Stimulated activated CD4-positive, alpha-beta T cell treated with anti-CD3 and anti-CD28 coated beads, TNF-alpha, amount 100 ng/mL, for 1 hour (primary cell): ENCODE measurements around the gene RBMS1.
"Not testable (repeated sequence)": the region's sequence is repeated elsewhere in the genome, so short reads cannot be mapped to it uniquely, and the experiment has no call there.

Experiments
- DNase-seq, 3 donors: peaks; one replicate each; pipeline ENCODE4 v3.0.0-alpha.2; 2020; ENCODE audit warnings: low read depth in 3 of 3, low spot score in 1 of 3

RBMS1 gene

DNA sequence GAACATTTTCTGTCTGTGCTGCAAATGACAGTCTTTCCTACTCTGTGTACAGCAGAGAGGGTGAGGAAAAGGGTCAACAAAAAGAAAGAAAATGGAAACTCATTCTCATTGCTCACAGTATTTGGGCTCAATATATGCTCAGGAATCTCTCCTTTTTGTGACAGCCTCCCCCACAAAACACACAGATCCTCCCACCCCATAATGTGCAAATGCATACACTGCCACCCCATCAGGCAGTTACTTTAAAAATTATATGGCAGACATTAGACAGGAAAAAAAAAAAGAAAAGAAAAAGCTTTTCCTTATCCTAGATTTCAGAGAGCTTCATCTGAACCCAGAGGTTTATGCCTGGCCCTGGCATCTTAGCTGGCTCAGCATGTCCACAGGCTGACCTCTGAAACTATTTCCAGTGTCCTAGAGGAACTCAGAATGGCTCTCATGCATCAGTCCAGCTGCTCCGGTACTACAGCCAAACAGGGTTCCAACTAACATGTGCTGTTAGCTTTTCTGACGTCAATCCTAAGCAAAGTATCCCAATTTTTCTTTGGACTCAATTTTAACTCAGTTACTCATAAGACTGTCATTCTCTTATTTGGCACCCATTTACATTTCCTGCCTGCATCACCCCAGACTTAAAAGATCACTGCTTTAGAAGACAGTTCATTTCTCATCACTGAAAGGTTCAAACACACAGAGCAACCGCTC is 105.9 kb downstream of the RBMS1 start:
- no peak for DNase-seq

DNA sequence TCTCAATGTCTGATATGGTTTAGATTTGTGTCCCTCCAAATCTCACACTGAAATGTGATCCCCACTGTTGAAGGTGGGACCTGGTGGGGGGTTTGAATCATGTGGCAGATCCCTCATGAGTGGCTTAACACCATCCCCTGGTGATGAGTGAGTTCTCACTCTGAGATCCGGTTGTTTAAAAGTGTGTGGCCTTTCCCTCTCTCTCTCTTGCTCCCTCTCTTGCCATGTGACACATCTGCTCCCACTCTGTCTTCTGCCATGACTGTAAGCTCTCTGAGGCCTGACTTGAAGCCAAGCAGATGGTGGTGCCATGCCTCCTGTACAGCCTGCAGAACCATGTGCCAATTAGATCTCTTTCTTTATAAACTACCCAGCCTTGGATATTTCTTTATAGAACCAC is 108.8 kb downstream of the RBMS1 start:
- DNase-seq = no peak

DNA sequence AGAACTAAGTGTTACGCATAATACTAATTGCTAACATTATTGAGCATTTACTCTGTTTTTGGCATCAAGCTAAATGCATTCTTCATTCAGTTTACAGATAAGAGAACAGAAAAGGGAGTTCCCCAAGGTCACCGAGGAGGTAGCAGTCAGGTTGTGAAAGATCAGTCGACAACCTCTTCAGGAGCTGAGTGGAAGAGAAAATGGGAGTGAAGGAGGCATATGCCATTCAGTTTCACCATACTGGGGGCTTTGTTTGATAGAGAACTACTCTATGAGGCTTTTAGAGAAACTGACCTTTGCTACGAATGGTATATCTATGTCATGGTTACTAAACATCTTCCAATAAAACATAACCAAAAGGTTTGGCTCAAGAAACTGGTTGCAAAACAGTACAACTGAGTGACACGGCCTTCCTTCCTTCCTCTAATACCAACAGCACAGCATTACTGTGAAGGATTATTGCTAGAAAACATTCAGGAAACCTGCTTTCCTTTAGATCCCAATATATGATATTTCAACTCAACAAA is 112.1 kb downstream of the RBMS1 start:
- DNase-seq = no peak

DNA sequence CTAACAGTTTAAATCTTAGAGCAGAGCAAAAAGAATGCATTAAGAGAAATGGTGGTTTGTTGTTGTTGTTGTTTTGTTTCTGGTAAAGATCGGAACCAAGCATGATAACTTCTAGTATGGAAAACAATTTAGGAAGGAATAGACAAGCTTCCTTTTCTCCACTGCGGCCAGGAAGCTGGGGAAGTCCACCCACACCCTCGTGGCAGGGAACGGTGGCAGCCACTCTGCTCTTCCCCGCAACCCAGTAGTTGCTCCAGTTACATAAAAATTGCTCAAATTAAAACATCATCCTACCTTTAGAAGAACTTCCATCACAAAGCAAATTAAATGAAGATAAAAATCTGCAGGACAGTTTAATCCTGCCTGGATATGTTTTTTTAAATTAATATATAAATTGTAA is 113.0 kb downstream of the RBMS1 start:
- no peak for DNase-seq

GRCh38 chr2:160380000-160380570 is 113.5 kb downstream of the RBMS1 start:
- no peak for DNase-seq

- no peak for DNase-seq
Measured at GRCh38 chr2:160379399-160379798, 114.2 kb downstream of the RBMS1 start.

DNA sequence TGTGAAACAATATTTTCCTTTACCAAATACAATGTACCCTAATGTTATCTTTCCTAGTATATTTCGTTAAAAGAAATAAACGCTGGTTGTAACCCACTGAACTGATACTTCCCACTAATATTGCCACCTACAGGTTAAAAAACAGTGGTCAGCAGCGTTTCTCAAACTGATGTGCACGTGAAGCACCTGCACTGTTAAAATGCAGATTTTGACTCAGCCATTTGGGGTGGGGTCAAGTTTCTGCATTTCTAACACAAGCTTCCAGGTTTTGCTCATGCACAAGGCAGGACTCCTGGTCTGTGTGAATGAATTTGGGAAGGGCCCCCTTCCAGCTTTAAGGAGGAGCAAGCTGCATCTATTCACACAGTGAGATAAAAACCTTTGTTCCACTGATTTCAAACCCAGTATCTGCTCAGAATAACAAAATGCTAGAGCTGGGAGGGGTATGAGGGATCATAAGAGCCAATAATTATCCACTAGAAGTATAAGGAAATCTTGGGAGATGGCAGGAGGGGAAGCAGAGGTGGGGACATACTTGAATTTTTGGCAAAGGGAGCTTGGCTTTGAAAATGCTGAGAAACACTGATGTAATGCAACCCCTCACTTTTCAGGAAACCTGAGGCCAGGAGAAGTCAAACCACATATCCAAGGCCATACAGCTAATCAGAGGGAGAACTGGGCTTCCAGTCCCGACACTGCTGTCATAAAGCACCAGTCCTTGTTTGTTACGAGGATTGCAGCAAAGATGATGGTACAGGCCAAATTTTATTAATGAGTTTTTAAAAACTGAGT is 116.2 kb downstream of the RBMS1 start:
- no peak for DNase-seq

- DNase-seq = no peak
Measured at GRCh38 chr2:160376576-160376975, 117.0 kb downstream of the RBMS1 start.

- no peak for DNase-seq
Measured at GRCh38 chr2:160375802-160376469, 117.7 kb downstream of the RBMS1 start.

DNA sequence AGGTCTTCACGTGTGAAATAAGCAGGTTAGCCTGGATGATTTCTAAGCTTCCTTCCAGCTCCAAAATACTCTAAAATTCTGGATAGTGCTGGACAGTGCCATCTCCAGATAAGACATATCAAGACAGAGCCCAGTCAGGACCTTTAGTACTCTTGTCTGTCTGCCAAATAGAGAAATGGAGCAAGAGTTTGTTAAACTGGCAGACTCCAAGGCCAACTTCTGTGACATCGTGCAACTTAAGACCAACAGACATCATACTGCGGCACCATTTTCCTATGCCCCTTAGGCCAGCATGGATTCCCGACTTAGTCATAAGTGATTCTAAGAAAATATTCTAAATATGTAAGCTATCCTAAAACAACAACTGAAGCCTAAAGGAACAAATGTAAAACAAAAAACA is 118.6 kb downstream of the RBMS1 start:
- DNase-seq = no peak

- no peak for DNase-seq
Measured at GRCh38 chr2:160373666-160374065, 119.9 kb downstream of the RBMS1 start.

DNA sequence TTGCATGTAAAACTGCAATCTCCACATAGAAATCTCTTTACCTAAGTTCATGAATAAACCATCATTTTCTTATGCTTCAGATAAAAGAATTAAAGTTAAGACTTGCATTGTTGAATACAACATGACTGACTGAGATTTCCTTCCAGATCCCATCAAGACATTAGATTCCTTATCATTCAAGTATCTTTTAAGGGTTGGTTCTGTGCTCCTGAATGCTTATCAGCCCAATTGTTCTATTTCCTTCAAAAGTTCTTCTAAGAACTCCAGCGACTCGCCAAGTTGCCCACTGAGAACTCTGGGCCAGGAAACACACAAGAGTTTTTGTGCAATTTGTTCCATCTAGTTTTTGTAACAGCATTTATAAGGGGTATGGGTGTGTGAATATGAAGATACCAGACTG is 120.3 kb downstream of the RBMS1 start:
- no peak for DNase-seq

GRCh38 chr2:160372585-160372984 is 121.0 kb downstream of the RBMS1 start:
- DNase-seq = no peak

DNA sequence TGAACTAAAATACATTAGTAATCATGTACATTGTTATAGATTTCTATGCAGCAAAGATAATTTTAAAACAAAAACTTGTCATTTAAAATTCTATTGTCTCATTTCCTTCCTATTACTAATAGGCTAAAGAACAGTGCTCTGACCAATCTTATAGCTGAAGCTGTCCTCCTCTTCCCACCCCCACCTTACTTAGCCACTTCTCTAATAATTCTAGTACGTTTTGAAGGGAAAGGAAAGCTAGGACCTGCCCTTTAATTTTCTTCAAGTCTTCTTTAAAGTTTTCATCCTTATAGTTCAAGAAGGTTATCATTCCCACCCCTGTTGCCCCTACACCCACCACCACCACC is 121.6 kb downstream of the RBMS1 start:
- DNase-seq = no peak

GRCh38 chr2:160371251-160372009 is 122.2 kb downstream of the RBMS1 start:
- no peak for DNase-seq

DNA sequence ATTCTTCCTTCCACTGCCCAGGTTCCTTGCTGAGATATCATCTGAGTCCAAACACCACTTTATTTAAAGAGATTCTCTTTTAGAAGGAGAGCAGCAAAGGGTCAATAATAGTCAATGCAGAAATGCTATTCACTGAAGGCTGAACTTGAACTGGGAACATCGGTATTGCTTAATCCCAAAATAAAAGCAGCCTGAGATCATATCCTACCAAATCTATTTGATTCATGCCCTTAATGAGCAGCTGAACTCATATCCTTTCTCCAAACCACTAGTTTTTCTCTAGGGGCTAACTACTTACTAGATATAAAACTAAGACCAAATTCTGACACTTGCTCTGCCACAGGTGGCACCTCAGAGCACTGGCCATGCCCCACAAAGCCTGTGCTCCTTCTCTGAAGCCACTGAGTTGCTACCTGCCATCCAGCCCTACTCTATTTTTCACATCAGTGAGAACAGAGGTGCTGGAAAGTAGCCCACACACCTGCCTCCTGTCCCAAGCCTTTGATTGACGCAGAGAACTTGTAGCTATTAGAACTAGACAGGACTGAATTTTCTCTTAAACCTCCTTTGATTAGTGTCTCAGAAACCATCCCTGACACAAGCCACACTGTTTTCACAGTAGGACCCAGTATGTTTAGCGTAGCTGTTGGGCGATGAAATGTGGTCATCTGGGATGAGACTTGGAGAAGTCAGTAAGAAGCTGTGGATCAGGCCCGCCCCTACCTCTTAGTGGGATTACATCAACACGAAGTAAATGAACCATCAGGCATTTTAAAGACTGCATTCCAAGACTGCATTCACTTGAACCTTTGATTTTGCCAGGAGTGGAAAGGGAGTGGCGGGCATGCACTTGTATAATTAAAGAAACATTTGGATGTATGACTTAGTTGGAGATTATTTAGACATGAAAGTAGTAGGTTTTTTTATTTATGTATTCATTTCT is 124.3 kb downstream of the RBMS1 start:
- no peak for DNase-seq

GRCh38 chr2:160367887-160368286 is 125.7 kb downstream of the RBMS1 start:
- no peak for DNase-seq

DNA sequence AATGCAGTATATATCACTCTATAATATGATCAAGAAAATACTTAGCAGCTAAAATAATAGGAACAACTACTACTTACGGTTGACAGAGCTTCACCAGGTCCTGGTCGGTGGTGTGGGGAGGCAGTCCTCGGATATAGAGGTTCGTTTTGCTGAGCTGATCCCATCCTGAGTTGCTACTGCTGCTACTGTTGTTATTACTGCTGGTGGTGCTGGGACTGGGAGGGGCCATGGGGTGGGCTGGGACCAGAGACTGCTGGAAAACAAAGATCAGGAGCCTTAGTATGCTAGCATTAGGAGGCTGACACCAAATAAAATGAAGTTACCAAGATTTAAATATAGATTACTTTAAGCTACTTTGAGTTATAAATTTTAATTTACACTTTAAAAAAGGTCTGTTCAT is 126.5 kb downstream of the RBMS1 start:
- DNase-seq = not testable (repeated sequence)

DNA sequence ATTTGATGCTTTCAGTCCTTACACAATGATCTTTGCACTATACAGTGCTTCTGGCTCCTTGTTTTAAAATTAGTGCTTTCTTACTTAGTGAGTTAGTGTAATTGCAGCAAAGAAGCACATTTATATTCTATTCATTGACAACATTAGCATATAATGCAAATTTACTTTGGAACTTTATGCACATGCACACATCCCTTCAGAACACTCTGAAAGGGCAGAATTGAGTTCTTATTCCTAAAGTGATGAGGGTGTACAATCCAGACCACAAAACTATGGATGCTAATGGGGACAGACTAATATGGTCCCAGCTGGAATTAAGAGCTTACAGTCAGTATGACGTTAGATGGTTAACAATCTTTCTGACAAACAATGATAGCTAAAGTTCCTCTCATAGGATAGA is 127.1 kb downstream of the RBMS1 start:
- DNase-seq = no peak
